IMR-90 (cell line): ENCODE measurements around the gene SPHK1.
A peak's percentile ranks its signal among the peaks of the same experiment; 100 is the strongest.

Source experiments
- CHD1 ChIP-seq: IDR thresholded peaks from 2 replicates; pipeline ENCODE4 v1.6.1; 2012; ENCODE audit warnings: low read depth, low read length, improper control_type of control experiment
- CTCF ChIP-seq: conservative IDR thresholded peaks from 2 replicates; pipeline ENCODE4 v1.5.1; 2012; ENCODE audit warnings: mild to moderate bottlenecking, low read depth, low read length, improper control_type of control experiment
- MAFK ChIP-seq: IDR thresholded peaks from 2 replicates; pipeline ENCODE4 v1.6.1; 2012; ENCODE audit warnings: low read depth, low read length, improper control_type of control experiment
- NFE2L2 ChIP-seq: fragments of 150-350 bp; IDR thresholded peaks from 2 replicates; pipeline ENCODE4 v1.6.1; 2016; ENCODE audit warnings: low read depth, mild to moderate bottlenecking, low read length

GRCh38 chr17:76384222-76384986 is at the start of gene SPHK1:
- TF ChIP-seq MAFK (no peak), CHD1 (0 out of 2 replicates have a peak, but pooled peaks have one; percentile 36), CTCF (no peak), NFE2L2 (0 out of 2 replicates have a peak, but pooled peaks have one; percentile 8)
